CD1c-positive myeloid dendritic cell (primary cell): ENCODE data around the gene GOLGA6L2.
"Not testable (repeated sequence)": the region's sequence is repeated elsewhere in the genome, so short reads cannot be mapped to it uniquely, and the experiment has no call there.

ENCODE experiments used
- DNase-seq: peaks from one replicate; pipeline ENCODE4 v3.0.0-alpha.2; 2016; ENCODE audit errors: extremely low spot score

Gene GOLGA6L2

GRCh38 chr15:23425327-23425726 is 21.7 kb downstream of the GOLGA6L2 start:
- not testable (repeated sequence) for DNase-seq

- no peak for DNase-seq
Observed at GRCh38 chr15:23424111-23424904, 22.7 kb downstream of the GOLGA6L2 start.

- no peak for DNase-seq
Observed at GRCh38 chr15:23422946-23423708, 23.9 kb downstream of the GOLGA6L2 start.

GRCh38 chr15:23422099-23422945 is 24.7 kb downstream of the GOLGA6L2 start:
- DNase-seq = no peak

GRCh38 chr15:23420806-23421575 is 26.1 kb downstream of the GOLGA6L2 start:
- DNase-seq = no peak

GRCh38 chr15:23416349-23417276 is 30.4 kb downstream of the GOLGA6L2 start:
- DNase-seq = no peak

- DNase-seq = not testable (repeated sequence)
Observed at GRCh38 chr15:23415866-23416265, 31.2 kb downstream of the GOLGA6L2 start.

GRCh38 chr15:23415321-23415865 is 31.6 kb downstream of the GOLGA6L2 start:
- no peak for DNase-seq

- DNase-seq = not testable (repeated sequence)
Observed at GRCh38 chr15:23412881-23413600, 34.0 kb downstream of the GOLGA6L2 start.

- DNase-seq = no peak
Observed at GRCh38 chr15:23411841-23412240, 35.2 kb downstream of the GOLGA6L2 start.

GRCh38 chr15:23403550-23403949 is 43.5 kb downstream of the GOLGA6L2 start:
- DNase-seq = no peak

GRCh38 chr15:23402544-23402943 is 44.5 kb downstream of the GOLGA6L2 start:
- DNase-seq = no peak

GRCh38 chr15:23402140-23402539 is 44.9 kb downstream of the GOLGA6L2 start:
- DNase-seq = no peak

GRCh38 chr15:23401627-23402026 is 45.4 kb downstream of the GOLGA6L2 start:
- DNase-seq = no peak

GRCh38 chr15:23399207-23399606 is 47.8 kb downstream of the GOLGA6L2 start:
- not testable (repeated sequence) for DNase-seq

- DNase-seq = not testable (repeated sequence)
Observed at GRCh38 chr15:23398357-23398756, 48.7 kb downstream of the GOLGA6L2 start.

- DNase-seq = no peak
Observed at GRCh38 chr15:23397779-23398178, 49.3 kb downstream of the GOLGA6L2 start.

GRCh38 chr15:23395832-23396231 is 51.2 kb downstream of the GOLGA6L2 start:
- DNase-seq = no peak

GRCh38 chr15:23395030-23395692 is 51.9 kb downstream of the GOLGA6L2 start:
- DNase-seq = no peak
